ENCODE results near the gene RERE. TPM values are rescaled to one million over a fixed set of nuclear protein-coding genes. Genes with fewer than 3 reads are reported as not detected.

Gene RERE
- total RNA-seq, 1 donor from 2014 or later = 80.3 TPM

GRCh38 chr1:8364528-8365442 lies 452.7 kb downstream of the RERE start:
- peaks cover 0 to 60% of the 10 kb centered on the region in 2 donors for H3K36me3 ChIP-seq
- H3K4me1 ChIP-seq = peaks cover 47% of the 10 kb centered on the region
- TF ChIP-seq CTCF (IDR thresholded peaks at IDR 0.05) (no peak), POLR2A (IDR thresholded peaks at IDR 0.05) (no peak), POLR2AphosphoS5 (IDR thresholded peaks at IDR 0.05; ENCODE audit: insufficient read depth in 1 of 2, low read depth in 1 of 2) (no peak)
- H3K9me3 ChIP-seq = no peaks in the 10 kb centered on the region
- no peak overlapping the region for H3K4me3 ChIP-seq
- no peaks in the 10 kb centered on the region for H3K27me3 ChIP-seq
- peak overlapping the region; percentile 5 for H3K27ac ChIP-seq
- intact Hi-C loops (cut with DNase I) = no loop called here
- DNase-seq (ENCODE audit: extremely low spot score in 2 of 2) = no peak

- intact Hi-C loops (cut with DNase I) = no loop called here
- DNase-seq (ENCODE audit: extremely low spot score in 2 of 2) = no peak
- H3K27me3 ChIP-seq = no peaks in the 10 kb centered on the region
- TF ChIP-seq POLR2AphosphoS5 (IDR thresholded peaks at IDR 0.05; ENCODE audit: insufficient read depth in 1 of 2, low read depth in 1 of 2) = no peak
- no peak for TF ChIP-seq CTCF (IDR thresholded peaks at IDR 0.05)
- no peak for TF ChIP-seq POLR2A (IDR thresholded peaks at IDR 0.05)
- H3K9me3 ChIP-seq = no peaks in the 10 kb centered on the region
- peaks cover 47% of the 10 kb centered on the region for H3K4me1 ChIP-seq
- no peak overlapping the region for H3K4me3 ChIP-seq
- H3K27ac ChIP-seq = peak overlapping the region; percentile 5
- peaks cover 0 to 69% of the 10 kb centered on the region in 2 donors for H3K36me3 ChIP-seq
These were observed 453.6 kb downstream of the RERE start for GRCh38 chr1:8363767-8364301.

GRCh38 chr1:8363186-8363766 lies 454.2 kb downstream of the RERE start:
- peaks cover 0 to 75% of the 10 kb centered on the region in 2 donors for H3K36me3 ChIP-seq

GRCh38 chr1:8362701-8363101 lies 454.7 kb downstream of the RERE start:
- Histone ChIP-seq H3K27me3 (no peaks in the 10 kb centered on the region), H3K4me1 (peaks cover 38% of the 10 kb centered on the region), H3K36me3 (peaks cover 4 to 81% of the 10 kb centered on the region in 2 donors), H3K27ac (no peak overlapping the region), H3K4me3 (no peak overlapping the region), H3K9me3 (no peaks in the 10 kb centered on the region)
- TF ChIP-seq POLR2AphosphoS5 (IDR thresholded peaks at IDR 0.05; ENCODE audit: insufficient read depth in 1 of 2, low read depth in 1 of 2) (no peak), POLR2A (IDR thresholded peaks at IDR 0.05) (no peak), CTCF (IDR thresholded peaks at IDR 0.05) (no peak)
- intact Hi-C loops (cut with DNase I) = no loop called here
- DNase-seq (ENCODE audit: extremely low spot score in 2 of 2) = no peak

More at GRCh38 chr1:8363186-8363766, 454.2 kb downstream of the RERE start:
- Histone ChIP-seq H3K4me1 (peaks cover 44% of the 10 kb centered on the region), H3K4me3 (no peak overlapping the region), H3K9me3 (no peaks in the 10 kb centered on the region), H3K27me3 (no peaks in the 10 kb centered on the region), H3K27ac (peak overlapping the region; percentile 5)
- no peak for DNase-seq (ENCODE audit: extremely low spot score in 2 of 2)
- intact Hi-C loops (cut with DNase I) = no loop called here
- TF ChIP-seq POLR2A (IDR thresholded peaks at IDR 0.05) (no peak), CTCF (IDR thresholded peaks at IDR 0.05) (no peak)
